NCI-H226 (cell line): ENCODE data around the gene ZP1.
"Not testable (repeated sequence)": the region's sequence is repeated elsewhere in the genome, so short reads cannot be mapped to it uniquely, and the experiment has no call there.

ENCODE experiments used
- DNase-seq: peaks from one replicate; pipeline ENCODE4 v3.0.0-alpha.2; 2015

ZP1 gene, protein sequence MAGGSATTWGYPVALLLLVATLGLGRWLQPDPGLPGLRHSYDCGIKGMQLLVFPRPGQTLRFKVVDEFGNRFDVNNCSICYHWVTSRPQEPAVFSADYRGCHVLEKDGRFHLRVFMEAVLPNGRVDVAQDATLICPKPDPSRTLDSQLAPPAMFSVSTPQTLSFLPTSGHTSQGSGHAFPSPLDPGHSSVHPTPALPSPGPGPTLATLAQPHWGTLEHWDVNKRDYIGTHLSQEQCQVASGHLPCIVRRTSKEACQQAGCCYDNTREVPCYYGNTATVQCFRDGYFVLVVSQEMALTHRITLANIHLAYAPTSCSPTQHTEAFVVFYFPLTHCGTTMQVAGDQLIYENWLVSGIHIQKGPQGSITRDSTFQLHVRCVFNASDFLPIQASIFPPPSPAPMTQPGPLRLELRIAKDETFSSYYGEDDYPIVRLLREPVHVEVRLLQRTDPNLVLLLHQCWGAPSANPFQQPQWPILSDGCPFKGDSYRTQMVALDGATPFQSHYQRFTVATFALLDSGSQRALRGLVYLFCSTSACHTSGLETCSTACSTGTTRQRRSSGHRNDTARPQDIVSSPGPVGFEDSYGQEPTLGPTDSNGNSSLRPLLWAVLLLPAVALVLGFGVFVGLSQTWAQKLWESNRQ

GRCh38 chr11:60866911-60867870, at the start of gene ZP1:
ZP1 (plus strand) TSS chr11:60867542; CDS start chr11:60867562, 20 bp downstream.
- DNase-seq: no peak

GRCh38 chr11:60818057-60818456, 49.3 kb upstream of the ZP1 start:
- no peak for DNase-seq

DNA sequence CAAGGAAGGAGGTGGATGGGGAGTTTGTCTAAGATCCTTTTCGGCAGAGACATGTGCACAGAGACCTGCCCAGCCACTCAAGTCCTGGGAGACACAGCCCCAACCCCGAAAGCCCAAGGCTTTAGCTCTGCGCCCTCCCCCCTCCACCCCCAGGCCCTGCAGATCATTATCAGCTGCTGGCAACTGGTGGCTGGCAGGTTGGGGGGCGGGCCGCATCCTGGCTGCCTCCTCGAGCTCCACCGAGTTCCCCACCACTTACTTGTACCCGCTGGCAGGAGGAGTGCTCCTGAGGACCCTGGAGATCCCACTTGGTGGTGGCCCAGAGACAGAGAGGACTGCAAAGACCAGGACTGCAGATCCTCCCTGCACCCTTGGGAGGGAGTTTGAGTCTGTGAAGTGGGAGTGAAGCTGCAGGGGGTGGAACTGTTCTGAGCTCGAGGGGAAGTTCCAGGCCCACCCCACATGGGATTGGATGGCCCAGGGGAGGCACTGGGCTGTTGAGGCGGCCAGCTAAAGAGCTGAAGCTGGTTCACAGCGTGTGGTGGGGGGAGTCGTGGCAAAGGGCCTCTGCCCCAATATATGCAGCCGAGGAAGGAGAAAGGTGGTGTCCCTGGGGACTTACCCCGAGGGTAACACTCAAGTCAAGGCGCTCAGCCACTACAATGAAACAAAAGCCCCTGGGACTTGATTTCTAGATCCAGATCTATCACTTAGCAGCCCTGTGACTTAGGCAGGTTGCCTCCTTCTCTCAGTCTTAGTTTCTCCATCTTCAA, 45.3 kb upstream of the ZP1 start:
- DNase-seq: no peak

DNA sequence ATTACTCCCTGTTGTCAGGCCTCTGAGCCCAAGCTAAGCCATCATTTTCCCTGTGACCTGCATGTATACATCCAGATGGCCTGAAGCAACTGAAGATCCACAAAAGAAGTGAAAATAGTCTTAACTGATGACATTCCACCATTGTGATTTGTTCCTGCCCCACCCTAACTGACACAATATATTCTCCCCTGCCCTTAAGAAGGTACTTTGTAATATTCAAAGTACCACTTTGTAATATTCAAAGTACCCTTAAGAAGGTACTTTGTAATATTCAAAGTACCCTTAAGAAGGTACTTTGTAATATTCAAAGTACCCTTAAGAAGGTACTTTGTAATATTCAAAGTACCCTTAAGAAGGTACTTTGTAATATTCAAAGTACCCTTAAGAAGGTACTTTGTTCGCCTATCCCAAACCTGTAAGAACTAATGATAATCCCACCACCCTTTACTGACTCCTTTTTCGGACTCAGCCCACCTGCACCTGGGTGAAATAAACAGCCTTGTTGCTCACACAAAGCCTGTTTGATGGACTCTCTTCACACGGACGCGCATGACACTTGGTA, 43.5 kb upstream of the ZP1 start:
- not testable (repeated sequence) for DNase-seq

DNA sequence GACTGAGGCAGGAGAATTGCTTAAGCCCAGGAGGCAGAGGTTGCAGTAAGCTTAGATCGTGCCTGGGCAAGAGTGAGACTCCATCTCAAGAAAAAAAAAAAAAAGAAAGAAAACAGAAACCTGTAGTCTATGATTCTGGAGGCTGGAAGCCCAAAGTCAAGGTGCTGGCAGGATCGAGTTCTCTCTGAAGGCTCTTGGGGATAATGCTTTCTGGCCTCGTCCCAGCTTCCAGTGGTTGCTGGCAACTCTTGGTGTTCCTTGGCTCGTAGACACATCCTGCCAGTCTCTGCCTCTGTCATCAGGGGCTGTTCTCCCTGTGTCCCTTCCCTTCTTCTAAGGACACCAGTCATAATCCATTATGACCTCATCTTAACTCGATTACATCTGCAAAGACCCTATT, 42.2 kb upstream of the ZP1 start:
- DNase-seq: no peak

- DNase-seq: no peak
These were observed 41.6 kb upstream of the ZP1 start for GRCh38 chr11:60825790-60826189.

DNA sequence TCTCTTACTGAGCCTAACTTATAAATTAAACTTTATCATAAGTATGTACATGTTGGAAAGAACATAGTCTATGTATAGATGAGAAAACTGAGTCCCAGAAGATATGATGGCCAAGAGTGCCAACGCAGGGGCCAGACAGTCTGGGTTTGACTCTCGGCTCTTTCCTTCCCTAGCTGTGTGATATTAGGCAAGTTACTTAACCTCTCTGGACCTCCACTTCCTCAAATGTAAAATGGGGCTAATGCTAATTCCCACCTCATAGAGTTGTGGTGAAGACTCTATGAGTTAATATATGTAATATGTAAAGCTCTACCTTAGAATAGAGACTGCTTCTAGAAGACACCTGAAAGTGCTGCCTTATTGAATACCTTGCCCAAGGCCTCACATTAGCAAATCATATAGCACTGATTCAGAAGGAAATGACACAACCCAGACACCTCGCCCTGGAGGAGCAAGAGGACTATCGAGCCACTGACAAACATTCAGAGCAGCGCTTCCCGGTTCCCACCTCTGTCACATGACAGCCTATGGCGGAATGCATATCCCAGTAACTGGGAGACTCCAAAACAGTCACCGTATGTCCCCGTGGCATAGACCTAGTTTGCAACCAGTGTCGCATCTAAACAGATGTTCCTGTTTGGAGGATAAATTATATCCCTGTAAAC, 36.7 kb upstream of the ZP1 start:
- no peak for DNase-seq

DNA sequence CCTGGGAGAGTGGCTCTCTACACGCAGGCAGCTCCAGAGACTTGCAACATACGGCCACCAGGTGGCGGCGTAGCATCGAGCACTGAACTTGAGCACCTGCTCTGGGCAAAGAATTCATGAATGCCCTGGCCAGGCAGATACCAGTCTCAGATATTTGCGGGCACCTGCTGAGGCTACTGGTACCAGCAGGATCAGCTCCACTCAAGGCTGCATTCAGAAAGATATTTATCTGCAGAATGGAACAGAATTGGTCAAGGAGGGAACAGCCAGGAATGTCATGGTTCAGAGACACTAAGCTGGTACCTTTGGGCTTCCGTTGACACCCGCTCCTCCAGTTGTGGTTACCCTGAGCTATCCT, 36.2 kb upstream of the ZP1 start:
- DNase-seq: peak; percentile 77

- peak; percentile 90 for DNase-seq
These were observed 35.8 kb upstream of the ZP1 start for GRCh38 chr11:60831501-60832079.

DNA sequence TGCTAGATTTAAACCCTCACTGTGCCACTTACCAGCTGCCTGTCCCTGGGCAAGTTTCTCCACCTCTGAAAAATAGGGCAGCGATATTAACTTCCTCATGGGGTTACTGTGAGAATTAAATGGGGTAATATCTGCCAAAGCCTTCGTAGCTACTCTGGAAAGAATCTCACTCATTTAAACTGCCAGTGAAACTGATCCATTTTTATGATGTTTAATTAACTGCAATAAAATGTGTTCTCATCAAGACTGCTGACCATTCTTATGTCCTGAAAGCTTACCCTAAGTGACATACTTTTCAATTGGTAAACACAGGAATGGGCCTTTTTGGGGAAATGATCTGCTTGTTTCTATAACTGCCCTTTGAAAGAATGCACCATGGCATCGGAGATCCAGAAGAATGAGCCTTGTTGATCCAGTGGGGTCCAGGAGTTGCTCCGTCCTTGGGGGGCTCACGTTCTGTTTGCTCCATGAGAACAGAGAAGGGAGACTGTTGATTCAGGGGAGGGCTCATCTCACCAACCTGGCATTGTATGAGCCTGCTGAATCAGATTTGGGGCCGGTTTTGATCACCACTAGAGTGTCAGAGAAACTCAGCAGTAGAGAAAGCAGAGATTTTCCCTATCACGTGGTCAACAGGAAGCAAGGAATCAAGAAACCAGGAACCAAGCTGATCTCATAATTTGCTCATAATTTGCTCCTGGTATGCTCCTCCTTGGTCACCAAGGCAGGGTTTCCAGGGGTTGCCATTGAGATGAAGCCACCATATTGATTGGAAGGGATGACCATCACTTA, 32.4 kb upstream of the ZP1 start:
- no peak for DNase-seq

DNA sequence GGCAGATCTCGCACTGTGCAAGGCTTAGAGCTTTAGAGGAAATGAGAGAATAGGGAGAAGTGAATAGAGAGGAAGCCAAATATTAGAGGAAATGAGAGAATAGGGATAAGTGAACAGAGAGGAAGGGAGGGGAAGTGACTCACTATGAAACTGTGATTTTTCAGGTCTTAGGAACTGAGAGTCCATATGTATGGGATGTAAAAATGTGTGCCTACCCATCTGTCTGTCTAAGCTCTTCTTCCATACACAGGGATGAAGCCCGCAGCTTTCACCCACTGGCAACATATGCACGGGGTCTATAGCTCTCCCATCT, 31.9 kb upstream of the ZP1 start:
- DNase-seq: no peak

DNA sequence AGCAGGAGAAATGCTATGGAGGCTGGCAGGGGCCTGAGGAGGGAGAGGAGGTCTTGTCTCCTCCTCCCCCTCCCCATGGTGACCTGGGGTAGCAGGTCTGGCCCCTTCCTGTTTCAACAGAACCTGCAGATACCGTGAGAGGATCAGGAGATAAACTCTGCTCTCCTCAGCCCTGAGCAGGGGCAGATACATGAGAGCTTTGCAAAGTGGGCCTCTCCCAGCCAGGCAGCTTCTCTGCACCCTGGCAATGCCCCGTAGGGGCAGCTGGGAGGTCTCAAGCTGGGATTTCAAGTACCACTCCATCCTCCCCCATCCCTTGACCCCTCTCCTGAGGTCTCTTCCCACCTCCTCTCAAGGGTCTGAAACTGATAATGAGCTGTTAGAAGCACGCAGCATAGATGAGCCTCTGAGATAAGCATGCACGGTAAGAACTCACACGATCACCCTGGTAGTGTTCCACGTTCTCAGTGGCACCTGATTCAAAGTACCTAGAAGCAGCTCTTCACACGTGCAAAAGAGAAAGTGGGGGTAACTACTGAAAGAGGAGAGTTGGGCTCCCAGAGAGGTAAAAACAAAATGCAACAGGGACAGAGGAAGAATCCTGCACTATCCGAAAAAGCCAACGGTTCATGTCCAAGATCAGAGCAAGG, 30.4 kb upstream of the ZP1 start:
- DNase-seq: no peak

DNA sequence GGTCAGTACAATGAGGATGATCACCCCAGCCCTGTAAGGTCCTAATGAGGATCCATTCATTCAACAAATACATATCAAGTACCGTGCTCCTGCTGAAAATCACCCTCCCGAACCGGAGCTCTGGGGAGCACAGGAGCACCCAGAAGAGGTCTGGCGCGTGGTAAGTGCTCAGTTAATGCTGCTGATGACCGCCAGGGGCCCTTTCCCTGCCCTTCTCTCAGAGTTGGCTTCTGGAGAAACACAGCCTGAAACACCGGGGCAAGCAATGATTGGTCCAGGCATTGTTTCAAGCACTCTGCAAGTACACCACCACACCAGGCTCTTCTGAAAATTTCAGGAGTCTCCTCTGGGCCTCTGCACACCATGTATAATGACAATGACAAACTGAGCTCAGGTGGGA, 29.2 kb upstream of the ZP1 start:
- no peak for DNase-seq

DNA sequence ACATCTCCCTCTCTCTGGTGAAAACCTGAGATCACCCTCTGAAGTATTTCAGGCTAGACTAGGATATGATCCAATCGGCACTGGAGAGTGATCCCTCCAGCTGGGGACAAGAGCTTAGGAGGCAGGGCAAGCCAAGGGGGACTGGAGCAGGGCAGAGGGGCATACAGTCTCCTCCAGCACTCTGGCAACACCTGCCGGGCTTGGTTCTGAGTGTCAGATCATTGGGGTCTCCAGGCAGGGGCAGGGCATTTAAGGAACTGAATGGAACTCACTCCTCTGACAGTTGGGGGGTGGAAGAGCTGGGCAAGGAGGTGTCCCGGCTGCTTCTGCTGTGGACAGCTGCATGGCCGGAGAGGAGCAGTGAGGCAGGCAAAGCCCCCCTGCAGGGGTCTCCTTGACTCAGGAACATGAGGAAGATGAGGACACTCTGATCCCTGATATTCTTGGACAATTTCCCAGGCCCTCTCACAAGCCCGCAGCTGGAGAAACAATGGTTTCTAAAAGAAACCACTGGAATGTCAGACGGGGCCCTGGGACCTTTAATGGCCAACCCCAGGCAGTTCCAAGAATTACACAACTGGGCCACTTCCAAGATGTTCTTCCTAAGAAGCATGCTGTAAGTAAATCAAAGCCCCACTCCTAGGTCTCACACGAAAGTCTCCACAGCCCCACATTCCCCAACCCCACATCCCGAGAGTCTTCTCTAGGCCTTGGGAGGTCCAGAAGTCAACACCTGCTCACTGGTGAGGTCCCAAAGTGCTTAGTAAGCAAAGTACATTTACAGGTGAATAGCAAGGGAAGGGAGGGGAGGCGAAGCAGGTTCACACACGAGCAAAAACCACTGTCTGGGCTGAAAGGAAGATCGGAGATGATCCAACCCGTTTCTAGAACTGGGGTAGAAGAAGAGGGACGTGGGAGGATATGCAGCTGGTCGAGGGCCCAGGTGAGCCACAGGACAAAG, 26.6 kb upstream of the ZP1 start:
- DNase-seq: peak; percentile 20

DNA sequence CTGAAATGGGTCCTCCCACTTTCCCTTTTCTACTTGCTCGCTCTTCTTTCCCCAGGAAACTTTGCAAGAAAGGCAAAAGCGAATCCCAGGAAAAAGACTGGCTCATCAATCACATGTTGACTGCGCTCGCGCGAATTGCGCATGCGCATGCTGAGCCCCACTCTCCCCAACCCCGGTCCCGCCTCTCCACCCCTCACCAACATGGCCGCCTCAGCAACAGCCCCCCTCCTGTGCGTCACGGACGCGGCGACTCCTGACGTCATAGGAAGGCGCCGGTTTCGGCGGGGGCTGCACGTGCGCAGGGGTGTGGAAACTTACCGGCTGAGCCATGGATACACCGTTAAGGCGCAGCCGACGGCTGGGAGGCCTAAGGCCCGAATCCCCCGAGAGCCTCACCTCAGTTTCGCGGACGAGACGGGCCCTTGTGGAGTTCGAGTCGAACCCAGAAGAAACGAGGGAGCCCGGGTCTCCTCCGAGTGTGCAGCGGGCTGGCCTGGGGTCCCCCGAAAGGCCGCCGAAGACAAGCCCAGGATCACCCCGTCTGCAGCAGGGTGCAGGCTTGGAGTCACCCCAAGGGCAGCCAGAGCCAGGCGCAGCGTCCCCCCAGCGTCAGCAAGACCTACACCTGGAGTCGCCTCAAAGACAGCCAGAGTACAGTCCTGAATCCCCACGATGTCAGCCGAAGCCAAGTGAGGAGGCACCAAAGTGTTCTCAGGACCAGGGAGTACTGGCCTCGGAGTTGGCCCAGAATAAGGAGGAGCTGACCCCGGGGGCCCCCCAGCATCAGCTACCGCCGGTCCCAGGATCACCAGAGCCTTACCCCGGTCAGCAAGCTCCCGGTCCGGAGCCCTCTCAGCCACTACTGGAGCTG, 25.3 kb upstream of the ZP1 start, which contains the start of gene CCDC86:
Gene CCDC86, plus strand, starts transcription at position 317 of the 871 bp plus-strand sequence. Its CDS starts 12 bp downstream, at position 329.
- DNase-seq: peak; percentile 90

GRCh38 chr11:60842668-60843600, 24.4 kb upstream of the ZP1 start:
- no peak for DNase-seq
